ENCODE results near the gene LYRM2.
"Not testable (repeated sequence)": the region's sequence is repeated elsewhere in the genome, so short reads cannot be mapped to it uniquely, and the experiment has no call there.

The LYRM2 gene

GRCh38 chr6:89644864-89645263 lies 6.3 kb upstream of the LYRM2 start:
- no peak for DNase-seq

GRCh38 chr6:89643406-89643805 lies 4.9 kb upstream of the LYRM2 start:
- no peak for DNase-seq

- no peak for DNase-seq
These were observed 4.4 kb upstream of the LYRM2 start for GRCh38 chr6:89642956-89643355.

- not testable (repeated sequence) for DNase-seq
These were observed 3.0 kb upstream of the LYRM2 start for GRCh38 chr6:89641581-89641980.

- DNase-seq = no peak
These were observed 2.3 kb upstream of the LYRM2 start for GRCh38 chr6:89640804-89641203.

GRCh38 chr6:89637960-89638319 lies 607 bp downstream of the LYRM2 start:
- DNase-seq = no peak

- DNase-seq = not testable (repeated sequence)
These were observed 2.1 kb downstream of the LYRM2 start for GRCh38 chr6:89636412-89636811.

GRCh38 chr6:89630488-89630887 lies 8.1 kb downstream of the LYRM2 start:
- no peak for DNase-seq

GRCh38 chr6:89623749-89624148 lies 14.8 kb downstream of the LYRM2 start:
- no peak for DNase-seq

- DNase-seq = no peak
These were observed 19.0 kb downstream of the LYRM2 start for GRCh38 chr6:89619567-89619966.

- peak; percentile 14 for DNase-seq
These were observed 20.5 kb downstream of the LYRM2 start for GRCh38 chr6:89618026-89618425.

GRCh38 chr6:89616531-89616930 lies 22.0 kb downstream of the LYRM2 start:
- DNase-seq = peak; percentile 25

GRCh38 chr6:89615882-89616281 lies 22.7 kb downstream of the LYRM2 start:
- DNase-seq = no peak

GRCh38 chr6:89613790-89614189 lies 24.8 kb downstream of the LYRM2 start:
- DNase-seq = peak; percentile 33

GRCh38 chr6:89612121-89612520 lies 26.4 kb downstream of the LYRM2 start:
- peak; percentile 42 for DNase-seq

- no peak for DNase-seq
These were observed 26.9 kb downstream of the LYRM2 start for GRCh38 chr6:89611666-89612065.

GRCh38 chr6:89610149-89610642 lies 28.4 kb downstream of the LYRM2 start:
- DNase-seq = peak; percentile 90

GRCh38 chr6:89605861-89606260 lies 32.7 kb downstream of the LYRM2 start:
- peak; percentile 27 for DNase-seq

- peak; percentile 48 for DNase-seq
These were observed 33.9 kb downstream of the LYRM2 start for GRCh38 chr6:89604653-89605052.

GRCh38 chr6:89602166-89602565 lies 36.4 kb downstream of the LYRM2 start:
- DNase-seq = no peak

GRCh38 chr6:89599727-89600126 lies 38.8 kb downstream of the LYRM2 start:
- DNase-seq = peak; percentile 10

GRCh38 chr6:89597988-89598387 lies 40.6 kb downstream of the LYRM2 start:
- DNase-seq = no peak

GRCh38 chr6:89597372-89597771 lies 41.2 kb downstream of the LYRM2 start:
- DNase-seq = peak; percentile 5

GRCh38 chr6:89596484-89596883 lies 42.1 kb downstream of the LYRM2 start:
- DNase-seq = no peak

- no peak for DNase-seq
These were observed 42.5 kb downstream of the LYRM2 start for GRCh38 chr6:89596056-89596455.

GRCh38 chr6:89591745-89592144 lies 46.8 kb downstream of the LYRM2 start:
- DNase-seq = no peak

All from activated effector memory CD4-positive, alpha-beta T cell treated with anti-CD3 and anti-CD28 coated beads, Interleukin-2, amount 50 U/mL, for 16 hours (primary cell).